Measurements from ENCODE around the gene TRAF3.

TRAF3 gene

GRCh38 chr14:102806447-102806846, 29.2 kb downstream of the TRAF3 start:
- TF ChIP-seq, protein P1, sequence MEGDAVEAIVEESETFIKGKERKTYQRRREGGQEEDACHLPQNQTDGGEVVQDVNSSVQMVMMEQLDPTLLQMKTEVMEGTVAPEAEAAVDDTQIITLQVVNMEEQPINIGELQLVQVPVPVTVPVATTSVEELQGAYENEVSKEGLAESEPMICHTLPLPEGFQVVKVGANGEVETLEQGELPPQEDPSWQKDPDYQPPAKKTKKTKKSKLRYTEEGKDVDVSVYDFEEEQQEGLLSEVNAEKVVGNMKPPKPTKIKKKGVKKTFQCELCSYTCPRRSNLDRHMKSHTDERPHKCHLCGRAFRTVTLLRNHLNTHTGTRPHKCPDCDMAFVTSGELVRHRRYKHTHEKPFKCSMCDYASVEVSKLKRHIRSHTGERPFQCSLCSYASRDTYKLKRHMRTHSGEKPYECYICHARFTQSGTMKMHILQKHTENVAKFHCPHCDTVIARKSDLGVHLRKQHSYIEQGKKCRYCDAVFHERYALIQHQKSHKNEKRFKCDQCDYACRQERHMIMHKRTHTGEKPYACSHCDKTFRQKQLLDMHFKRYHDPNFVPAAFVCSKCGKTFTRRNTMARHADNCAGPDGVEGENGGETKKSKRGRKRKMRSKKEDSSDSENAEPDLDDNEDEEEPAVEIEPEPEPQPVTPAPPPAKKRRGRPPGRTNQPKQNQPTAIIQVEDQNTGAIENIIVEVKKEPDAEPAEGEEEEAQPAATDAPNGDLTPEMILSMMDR (IDR thresholded peaks at IDR 0.05; ENCODE audit: control insufficient read depth, extremely low read depth, insufficient read depth), result no peak
- no peak overlapping the region for H3K4me3 ChIP-seq (ENCODE audit: low read depth, low read length)
- DNase-seq (ENCODE audit: low read depth), result no peak

DNA sequence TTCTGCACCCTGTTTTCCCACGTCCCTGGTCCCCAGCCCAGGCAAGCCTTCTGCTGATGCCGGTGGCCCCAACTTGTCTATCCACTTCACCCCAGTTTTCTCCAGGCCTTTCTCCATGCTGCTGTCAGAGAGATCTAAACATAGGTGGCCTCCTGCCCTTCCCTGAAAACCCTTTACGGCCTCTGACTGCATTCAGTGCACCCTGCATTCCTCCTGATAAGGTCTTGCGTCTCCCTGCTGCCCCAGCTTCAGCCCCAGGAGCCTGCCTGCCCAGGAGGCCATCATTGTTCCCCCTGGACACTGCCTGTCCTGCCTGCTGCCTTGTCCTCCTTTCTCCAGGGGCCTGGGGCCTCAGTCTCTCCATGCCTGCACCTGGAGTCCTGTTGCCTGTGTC, 29.8 kb downstream of the TRAF3 start:
- H3K4me3 ChIP-seq (ENCODE audit: low read depth, low read length), result no peak overlapping the region
- DNase-seq (ENCODE audit: low read depth), result no peak

DNA sequence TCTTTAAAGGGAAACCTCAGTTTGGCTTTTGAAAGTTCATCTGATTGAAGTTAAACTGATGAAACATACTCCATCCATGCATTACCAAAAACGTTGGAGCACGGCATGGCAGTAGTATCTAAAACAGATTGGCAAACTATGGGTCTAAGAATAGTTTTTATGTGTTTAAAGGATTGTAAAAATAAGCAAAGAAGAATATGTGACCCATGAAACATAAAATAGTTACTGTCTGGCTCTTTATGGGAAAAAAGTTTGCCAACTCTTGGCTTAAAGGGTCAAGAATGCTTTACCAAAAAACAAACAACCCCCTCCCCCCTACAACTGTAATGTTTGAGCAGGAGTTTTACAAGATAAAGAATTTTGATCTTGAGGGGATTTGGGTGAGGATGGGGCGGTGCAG, 32.6 kb downstream of the TRAF3 start:
- H3K4me3 ChIP-seq (ENCODE audit: low read depth, low read length), result no peak overlapping the region
- TF ChIP-seq, protein P1 (IDR thresholded peaks at IDR 0.05; ENCODE audit: control insufficient read depth, extremely low read depth, insufficient read depth), result no peak
- no peak for DNase-seq (ENCODE audit: low read depth)

More for the DNA sequence above, 29.8 kb downstream of the TRAF3 start:
- TF ChIP-seq, protein P1 (IDR thresholded peaks at IDR 0.05; ENCODE audit: control insufficient read depth, extremely low read depth, insufficient read depth), result no peak

DNA sequence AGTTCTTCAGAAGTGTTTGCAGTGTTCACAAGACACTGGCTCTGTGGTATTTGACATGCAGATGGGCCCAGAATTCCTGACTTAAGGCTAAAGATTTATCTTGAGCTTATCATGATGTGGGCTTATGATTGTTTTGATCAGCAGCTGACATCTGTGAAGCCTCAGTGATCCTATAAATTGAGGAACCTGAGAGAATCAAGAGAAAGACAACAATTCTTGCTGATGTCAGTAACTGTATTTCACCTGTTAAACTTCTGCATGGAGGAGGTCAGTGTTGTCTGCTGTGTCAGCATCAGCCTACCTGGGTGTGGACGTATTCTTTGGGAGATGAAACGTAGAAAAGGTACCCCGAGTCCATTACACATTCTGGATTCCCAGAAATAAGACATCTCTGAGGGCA, 33.3 kb downstream of the TRAF3 start:
- TF ChIP-seq, protein P1 (IDR thresholded peaks at IDR 0.05; ENCODE audit: control insufficient read depth, extremely low read depth, insufficient read depth), result no peak
- H3K4me3 ChIP-seq (ENCODE audit: low read depth, low read length), result no peak overlapping the region
- no peak for DNase-seq (ENCODE audit: low read depth)

DNA sequence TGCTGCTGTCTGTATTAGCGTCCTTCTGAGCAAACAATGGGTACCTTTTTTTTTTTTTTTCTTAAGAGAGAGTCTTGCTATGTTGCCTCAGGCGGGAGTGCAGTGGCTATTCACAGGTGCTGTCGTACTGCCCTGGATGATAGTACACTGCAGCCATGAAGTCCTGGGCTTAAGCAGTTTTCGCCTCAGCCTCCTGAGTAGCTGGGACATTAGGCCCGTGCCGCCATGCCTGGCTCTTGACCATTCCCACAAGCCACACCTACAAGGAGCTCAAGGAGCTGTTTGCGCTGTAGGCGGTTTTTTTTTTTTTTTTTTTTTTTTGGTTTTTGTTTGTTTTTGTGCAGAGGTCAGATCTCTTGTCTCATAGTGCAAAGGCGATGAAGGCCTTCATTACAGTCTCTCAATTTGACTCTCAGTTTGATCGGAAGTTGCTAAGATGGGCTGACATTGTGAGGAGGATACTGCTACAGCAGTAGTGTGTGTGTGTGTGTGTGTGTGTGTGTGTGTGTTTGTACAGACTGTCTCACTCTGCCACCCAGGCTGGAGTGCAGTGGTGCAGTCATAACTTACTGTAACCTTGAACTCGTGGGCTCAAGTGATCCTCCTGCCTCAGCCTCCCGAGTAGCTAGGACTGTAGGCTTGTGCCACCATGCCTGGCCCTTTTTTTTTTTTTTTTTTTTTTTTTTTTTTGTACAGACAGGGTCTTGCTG, 34.2 kb downstream of the TRAF3 start:
- H3K4me3 ChIP-seq (ENCODE audit: low read depth, low read length), result no peak overlapping the region
- peak; percentile 31 for DNase-seq (ENCODE audit: low read depth)
- TF ChIP-seq, protein P1 (IDR thresholded peaks at IDR 0.05; ENCODE audit: control insufficient read depth, extremely low read depth, insufficient read depth), result no peak

DNA sequence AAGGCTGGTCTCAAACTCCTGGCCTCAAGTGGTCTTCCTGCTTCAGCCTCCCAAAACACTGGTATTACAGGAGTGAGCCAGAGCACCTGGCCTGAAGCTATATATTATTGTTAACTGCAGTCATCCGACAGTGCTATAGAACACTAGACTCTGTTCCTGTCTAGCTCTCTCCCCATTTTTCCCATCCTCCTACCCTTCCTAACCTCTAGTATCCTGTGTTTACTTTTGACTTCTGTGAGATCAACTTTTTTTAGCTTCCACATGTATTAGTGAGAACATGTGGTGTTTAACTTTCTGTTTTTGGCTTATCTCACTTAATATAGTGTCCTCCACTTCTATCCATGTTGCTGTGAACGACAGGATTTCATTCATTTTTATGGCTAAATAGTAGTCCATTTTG, 34.7 kb downstream of the TRAF3 start:
- no peak for DNase-seq (ENCODE audit: low read depth)
- H3K4me3 ChIP-seq (ENCODE audit: low read depth, low read length), result no peak overlapping the region
- TF ChIP-seq, protein P1 (IDR thresholded peaks at IDR 0.05; ENCODE audit: control insufficient read depth, extremely low read depth, insufficient read depth), result no peak

DNA sequence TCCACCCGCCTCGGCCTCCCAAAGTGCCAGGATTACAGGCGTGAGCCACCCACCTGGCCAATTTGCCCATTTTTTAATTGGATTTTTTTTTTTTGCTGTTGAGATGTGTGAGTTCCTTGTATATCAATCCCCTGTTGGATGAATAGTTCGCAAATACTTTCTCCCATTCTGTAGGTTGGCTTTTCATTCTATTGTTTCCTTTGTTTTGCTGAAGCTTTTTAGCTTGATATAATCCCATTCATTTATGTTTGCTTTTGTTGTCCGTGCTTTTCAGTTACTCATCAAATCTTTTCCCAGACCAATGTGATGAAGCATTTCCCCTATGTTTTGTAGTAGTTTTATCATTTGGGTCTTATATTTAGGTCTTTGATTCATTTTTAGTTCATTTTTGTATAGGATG, 36.4 kb downstream of the TRAF3 start:
- H3K4me3 ChIP-seq (ENCODE audit: low read depth, low read length), result no peak overlapping the region
- TF ChIP-seq, protein P1 (IDR thresholded peaks at IDR 0.05; ENCODE audit: control insufficient read depth, extremely low read depth, insufficient read depth), result no peak
- no peak for DNase-seq (ENCODE audit: low read depth)
